Activated CD4-positive, CD25-positive, alpha-beta regulatory T cell treated with anti-CD3 and anti-CD28 coated beads, Interleukin-2, amount 50 U/mL, for 16 hours (primary cell): ENCODE data around the gene CCDC183.

Source experiments
- DNase-seq: peaks from one replicate; pipeline ENCODE4 v3.0.0-alpha.2; 2020; ENCODE audit warnings: low read depth, low spot score

CCDC183 gene

GRCh38 chr9:136849038-136849959, 53.2 kb downstream of the CCDC183 start, which contains the start of gene PHPT1:
Gene PHPT1, plus strand, starts transcription at chr9:136849409. Its CDS starts 22 bp downstream, at chr9:136849431.
- DNase-seq = peak; percentile 90

GRCh38 chr9:136849960-136850865, 54.1 kb downstream of the CCDC183 start:
- no peak for DNase-seq

DNA sequence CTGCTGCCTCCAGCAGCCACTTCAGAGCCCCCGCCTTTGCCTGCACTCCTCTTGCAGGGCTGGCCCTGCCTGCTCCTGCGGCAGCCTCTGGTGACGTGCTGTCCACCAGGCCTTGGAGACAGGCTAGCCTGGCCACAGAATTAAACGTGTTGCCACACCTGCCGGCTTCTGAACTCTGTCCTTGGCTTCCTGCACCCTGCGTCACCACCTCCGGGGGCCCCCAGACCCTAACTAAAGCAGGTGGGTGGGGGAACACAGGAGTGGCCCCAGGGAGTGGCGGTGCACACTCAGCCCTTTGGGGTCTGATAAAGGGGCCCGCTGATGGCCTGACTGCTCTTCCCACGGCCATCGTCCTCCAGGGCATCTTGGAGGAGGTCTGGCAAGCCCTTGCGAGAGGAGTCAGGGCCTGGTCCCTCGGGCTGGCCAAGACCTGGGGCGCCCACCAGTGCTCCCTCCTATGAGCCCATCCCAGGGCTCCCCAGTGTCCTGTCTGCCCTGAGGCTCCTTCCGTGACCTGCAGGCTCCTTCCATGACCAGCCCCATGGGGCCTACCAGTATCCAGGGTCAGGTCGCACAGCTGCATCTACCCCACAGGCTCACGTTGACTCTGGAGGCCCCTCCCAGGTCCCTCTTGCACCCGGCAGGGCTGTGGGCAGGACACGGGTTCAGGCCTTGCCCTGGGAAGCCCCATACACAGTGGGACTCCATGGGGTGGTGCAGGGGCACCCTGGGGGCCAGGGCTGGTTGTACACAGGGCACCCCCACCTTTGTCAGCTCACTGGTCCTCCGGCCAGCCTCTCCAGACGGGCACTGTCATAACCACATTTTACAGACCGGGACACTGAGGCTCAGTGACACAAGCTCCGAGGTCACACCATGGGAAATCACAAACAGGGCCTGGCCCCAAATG, 55.0 kb downstream of the CCDC183 start:
- no peak for DNase-seq

- DNase-seq = no peak
Observed at GRCh38 chr9:136851941-136852663, 56.0 kb downstream of the CCDC183 start, which contains the start of gene MAMDC4. Gene MAMDC4, plus strand, starts transcription at chr9:136852346. Its CDS starts 71 bp downstream, at chr9:136852417.

GRCh38 chr9:136852664-136853595, 56.8 kb downstream of the CCDC183 start:
- DNase-seq = no peak

DNA sequence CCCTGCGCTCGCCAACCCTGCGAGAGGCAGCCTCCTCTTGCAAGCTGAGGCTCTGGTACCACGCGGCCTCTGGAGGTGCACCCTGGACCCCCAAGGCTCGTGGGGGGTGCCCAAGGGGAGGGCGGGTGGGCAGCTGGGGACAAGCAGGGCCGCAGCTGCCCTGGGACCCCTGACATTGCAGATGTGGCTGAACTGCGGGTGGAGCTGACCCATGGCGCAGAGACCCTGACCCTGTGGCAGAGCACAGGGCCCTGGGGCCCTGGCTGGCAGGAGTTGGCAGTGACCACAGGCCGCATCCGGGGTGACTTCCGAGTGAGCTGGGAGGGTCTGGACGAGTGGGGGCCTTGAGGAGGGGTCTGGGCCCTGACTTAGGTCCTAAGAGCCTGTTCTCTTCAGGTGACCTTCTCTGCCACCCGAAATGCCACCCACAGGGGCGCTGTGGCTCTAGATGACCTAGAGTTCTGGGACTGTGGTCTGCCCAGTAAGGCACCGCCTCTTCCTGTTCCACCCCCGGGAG, 57.5 kb downstream of the CCDC183 start:
- no peak for DNase-seq

GRCh38 chr9:136854113-136854841, 58.1 kb downstream of the CCDC183 start:
- no peak for DNase-seq

GRCh38 chr9:136854842-136855460, 58.8 kb downstream of the CCDC183 start:
- DNase-seq = no peak

DNA sequence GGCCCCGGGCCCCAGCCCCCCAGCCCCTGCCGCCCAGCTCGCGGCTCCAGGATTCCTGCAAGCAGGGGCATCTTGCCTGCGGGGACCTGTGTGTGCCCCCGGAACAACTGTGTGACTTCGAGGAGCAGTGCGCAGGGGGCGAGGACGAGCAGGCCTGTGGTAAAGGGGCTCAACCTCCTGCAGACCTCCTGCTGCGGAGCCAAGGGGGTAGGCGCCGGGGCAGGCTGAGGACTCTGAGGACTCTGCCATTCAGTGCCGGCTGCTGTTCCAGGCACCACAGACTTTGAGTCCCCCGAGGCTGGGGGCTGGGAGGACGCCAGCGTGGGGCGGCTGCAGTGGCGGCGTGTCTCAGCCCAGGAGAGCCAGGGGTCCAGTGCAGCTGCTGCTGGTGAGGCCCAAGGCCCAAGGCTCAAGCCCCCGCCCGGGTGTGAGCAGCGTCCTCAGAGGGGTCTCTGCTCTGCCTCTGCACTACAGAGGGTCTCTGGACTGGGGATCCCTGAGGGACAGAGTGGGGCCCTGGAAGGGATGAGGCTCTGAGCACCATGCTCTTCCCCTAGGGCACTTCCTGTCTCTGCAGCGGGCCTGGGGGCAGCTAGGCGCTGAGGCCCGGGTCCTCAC, 59.4 kb downstream of the CCDC183 start:
- DNase-seq = no peak

GRCh38 chr9:136856079-136856476, 59.9 kb downstream of the CCDC183 start:
- no peak for DNase-seq

DNA sequence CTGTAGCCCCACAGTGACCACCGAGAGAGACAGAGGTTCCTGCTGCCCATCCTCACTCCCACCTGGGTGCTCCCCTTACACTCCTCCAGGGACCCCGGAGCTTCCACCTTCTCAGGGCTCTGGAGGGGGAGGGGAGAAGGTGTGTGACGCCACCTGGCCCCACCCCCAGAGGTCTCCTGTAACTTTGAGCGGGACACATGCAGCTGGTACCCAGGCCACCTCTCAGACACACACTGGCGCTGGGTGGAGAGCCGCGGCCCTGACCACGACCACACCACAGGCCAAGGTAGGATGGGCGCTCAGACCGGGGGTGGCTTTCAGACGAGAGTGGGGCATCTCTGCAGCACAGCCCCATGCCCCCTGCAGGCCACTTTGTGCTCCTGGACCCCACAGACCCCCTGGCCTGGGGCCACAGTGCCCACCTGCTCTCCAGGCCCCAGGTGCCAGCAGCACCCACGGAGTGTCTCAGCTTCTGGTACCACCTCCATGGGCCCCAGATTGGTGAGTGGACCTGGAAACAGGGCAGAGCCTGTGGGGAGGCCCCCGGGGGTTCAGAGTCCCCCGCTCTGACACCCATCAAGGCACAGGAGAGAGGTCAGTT, 60.5 kb downstream of the CCDC183 start:
- no peak for DNase-seq

DNA sequence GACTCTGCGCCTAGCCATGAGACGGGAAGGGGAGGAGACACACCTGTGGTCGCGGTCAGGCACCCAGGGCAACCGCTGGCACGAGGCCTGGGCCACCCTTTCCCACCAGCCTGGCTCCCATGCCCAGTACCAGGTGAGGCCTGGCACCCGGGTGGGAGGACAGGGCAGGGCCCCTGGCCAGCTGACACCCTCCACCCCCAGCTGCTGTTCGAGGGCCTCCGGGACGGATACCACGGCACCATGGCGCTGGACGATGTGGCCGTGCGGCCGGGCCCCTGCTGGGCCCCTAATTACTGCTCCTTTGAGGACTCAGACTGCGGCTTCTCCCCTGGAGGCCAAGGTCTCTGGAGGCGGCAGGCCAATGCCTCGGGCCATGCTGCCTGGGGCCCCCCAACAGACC, 61.0 kb downstream of the CCDC183 start:
- no peak for DNase-seq
